ENCODE measurements around the gene LRRC51.
"Not testable (repeated sequence)": the region's sequence is repeated elsewhere in the genome, so short reads cannot be mapped to it uniquely, and the experiment has no call there.

LRRC51 gene

GRCh38 chr11:72111300-72112142 is 30.9 kb downstream of the LRRC51 start:
- DNase-seq, result no peak

- DNase-seq, result peak; percentile 95
Measured at GRCh38 chr11:72112143-72112977, 31.7 kb downstream of the LRRC51 start, which contains the start of gene ANAPC15. Gene ANAPC15, minus strand, starts transcription at chr11:72112695. Its CDS starts 1,419 bp downstream, at chr11:72111276.

GRCh38 chr11:72112978-72113808 is 32.5 kb downstream of the LRRC51 start:
- no peak for DNase-seq

GRCh38 chr11:72114570-72114969 is 33.9 kb downstream of the LRRC51 start:
- DNase-seq, result no peak

DNA sequence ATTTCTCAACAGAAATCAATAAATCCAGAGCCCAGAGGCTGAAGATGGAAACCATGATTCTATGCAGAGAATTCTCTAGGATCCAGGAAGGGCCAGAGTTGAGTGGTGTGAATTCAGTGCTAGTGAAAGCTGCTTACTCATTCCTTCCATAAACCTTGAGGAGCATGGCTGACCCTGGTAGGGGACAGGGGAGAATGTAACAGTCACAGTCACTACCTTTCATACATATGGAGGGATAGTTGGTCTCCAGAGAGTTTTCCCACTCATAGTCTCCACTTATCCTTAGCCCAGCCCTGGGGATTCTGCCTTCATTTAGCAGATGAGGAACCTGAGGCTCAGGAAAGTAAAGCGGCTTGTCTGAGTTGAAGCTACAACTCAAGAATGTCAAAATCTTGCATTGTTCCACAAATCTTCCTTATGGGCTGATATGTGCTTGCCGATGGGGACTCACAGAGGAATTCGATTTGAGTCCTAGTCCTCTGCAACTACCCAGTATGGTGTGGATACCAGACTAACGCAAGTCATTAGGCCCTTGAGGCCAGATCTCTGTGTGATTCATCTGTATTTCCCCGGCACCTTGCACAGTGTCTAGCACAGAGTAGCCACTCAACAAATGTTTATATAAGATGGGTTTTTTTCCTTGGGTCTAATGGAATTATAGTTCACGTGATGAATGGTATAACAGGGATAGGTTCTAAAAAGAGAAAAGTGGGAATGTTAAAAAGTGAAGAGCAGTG is 35.5 kb downstream of the LRRC51 start:
- DNase-seq, result no peak

- DNase-seq, result no peak
Measured at GRCh38 chr11:72119198-72119597, 38.5 kb downstream of the LRRC51 start.

DNA sequence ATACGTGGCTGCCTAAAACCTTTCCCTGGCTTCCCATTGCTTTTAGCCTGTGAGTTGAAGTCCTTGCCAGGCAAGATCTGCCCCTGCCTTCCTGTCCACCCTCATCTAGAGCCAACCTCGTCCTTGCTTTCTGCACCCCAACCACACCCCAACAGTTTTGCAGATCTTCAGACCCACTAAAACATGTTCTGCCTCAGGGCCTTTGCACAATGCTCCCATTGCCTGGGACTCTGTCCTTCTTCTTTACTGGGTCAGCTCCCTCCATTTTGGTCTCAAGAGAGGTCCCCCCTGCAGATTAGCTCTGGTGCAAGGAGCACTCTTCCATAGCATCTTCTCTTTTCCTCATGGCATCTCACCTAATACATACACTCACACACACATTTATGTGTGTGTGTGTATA is 40.3 kb downstream of the LRRC51 start:
- no peak for DNase-seq

DNA sequence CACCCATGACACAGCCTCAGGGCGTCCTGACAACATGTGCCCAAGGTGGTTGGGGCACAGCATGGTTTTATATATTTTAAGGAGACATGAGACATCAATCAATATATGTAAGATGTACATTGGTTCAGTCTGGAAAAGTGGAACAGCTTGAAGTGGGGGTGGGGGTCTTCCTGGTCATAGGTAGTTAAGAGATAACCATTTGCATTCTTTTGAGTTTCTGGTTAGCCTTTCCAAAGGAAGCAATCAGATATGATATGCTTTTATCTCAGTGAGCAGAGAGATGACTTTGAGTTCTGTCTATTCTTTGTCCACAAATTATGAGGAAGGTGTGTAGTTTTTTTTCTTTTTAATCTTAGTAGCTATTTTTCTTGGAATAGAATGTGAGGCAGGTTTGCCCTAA is 42.0 kb downstream of the LRRC51 start:
- DNase-seq, result no peak

- no peak for DNase-seq
Measured at GRCh38 chr11:72123117-72123653, 42.5 kb downstream of the LRRC51 start.

- DNase-seq, result no peak
Measured at GRCh38 chr11:72124046-72124445, 43.4 kb downstream of the LRRC51 start.

GRCh38 chr11:72125956-72126355 is 45.3 kb downstream of the LRRC51 start:
- no peak for DNase-seq

- DNase-seq, result no peak
Measured at GRCh38 chr11:72127923-72128322, 47.3 kb downstream of the LRRC51 start.

- DNase-seq, result no peak
Measured at GRCh38 chr11:72129381-72129780, 48.7 kb downstream of the LRRC51 start.

GRCh38 chr11:72132646-72133045 is 52.0 kb downstream of the LRRC51 start:
- DNase-seq, result no peak

DNA sequence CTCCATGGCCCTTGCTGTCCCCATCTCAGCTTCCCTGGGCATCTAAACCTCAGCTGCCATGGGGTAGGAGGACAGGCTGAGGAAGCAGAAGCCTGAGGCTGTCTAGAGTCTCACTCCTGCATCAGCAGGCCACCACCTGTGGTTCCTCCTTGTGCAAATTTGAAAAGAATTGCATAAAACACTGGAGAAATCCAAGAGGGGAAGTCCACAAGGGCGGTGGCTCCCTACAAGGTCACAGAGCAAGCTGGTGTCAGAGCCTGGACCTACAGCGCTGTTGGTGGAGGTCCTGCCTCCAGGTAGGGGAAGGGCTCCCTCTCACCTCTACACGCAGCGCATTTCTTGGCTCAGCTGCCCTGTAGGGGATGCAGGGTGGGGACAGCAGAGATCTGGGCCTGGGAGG is 54.8 kb downstream of the LRRC51 start, which contains the start of gene FOLR3:
Gene FOLR3 (plus strand): TSS at position 253 of the 400 bp plus-strand sequence. CDS start 228 bp downstream, outside the sequence.
- DNase-seq, result not testable (repeated sequence)

DNA sequence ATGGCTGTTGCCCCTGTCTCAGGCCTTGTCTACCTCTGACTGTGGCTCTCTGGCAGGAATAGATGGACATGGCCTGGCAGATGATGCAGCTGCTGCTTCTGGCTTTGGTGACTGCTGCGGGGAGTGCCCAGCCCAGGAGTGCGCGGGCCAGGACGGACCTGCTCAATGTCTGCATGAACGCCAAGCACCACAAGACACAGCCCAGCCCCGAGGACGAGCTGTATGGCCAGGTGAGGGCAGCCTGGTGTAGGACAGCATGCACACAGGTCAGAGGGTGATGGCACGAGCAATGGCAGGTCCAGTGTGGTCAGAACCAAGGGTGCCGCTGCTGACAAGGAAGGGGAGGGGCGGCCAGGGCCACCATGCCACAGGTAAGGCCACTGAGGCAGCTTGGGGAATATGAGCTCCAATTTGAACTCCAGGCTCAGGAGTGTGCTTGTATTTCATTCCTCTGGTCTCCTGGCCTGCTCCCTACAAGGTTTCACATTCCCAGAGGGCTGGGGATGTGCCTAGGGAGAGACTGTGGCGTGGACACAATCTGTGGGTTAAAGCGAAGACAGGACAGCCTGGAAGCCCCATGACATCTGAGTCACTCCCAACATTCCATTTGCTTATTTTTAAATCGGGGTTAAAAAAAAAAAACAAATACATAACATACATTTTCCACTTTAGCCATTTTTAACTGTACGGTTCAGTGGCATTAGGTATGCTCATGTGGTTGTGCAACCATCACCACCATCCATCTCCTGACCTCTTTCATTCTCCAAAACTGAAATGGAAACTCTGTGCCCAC is 55.4 kb downstream of the LRRC51 start:
- no peak for DNase-seq

DNA sequence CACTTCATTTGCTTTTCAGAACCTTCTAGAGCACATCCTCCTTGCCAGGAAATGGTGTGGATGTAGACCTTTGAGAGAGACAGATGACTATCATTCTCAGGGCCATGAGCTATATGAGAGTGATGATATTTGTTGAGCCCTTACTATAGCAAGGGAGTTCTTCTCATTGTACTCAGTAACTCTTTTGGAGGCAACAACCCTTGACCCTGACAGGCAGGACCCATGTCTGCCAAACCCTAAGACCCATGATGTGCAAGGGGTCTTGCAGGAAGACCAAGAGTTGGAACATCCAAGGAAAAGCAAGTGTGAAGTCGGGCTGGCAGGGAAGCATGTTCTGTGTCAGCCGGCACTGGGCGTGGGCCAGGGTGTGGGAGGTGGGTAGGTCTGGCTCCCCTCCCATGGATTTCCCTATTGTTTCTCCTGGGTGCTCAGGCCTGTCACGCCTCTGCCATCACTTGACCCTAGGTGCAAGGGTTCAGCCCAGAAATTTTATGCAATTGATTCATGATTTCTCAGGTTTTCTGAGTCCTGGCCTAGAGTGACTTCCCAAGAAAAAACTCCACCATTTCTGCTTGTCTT is 56.1 kb downstream of the LRRC51 start:
- no peak for DNase-seq

- DNase-seq, result no peak
Measured at GRCh38 chr11:72138821-72139390, 58.3 kb downstream of the LRRC51 start.

DNA sequence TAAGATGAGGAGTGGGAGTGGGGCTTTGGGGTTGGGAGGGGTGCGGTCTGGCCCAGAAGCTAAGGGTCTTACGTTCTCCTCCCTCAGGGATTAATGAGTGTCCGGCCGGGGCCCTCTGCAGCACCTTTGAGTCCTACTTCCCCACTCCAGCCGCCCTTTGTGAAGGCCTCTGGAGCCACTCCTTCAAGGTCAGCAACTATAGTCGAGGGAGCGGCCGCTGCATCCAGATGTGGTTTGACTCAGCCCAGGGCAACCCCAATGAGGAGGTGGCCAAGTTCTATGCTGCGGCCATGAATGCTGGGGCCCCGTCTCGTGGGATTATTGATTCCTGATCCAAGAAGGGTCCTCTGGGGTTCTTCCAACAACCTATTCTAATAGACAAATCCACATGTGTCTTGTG is 58.9 kb downstream of the LRRC51 start:
- DNase-seq, result no peak

DNA sequence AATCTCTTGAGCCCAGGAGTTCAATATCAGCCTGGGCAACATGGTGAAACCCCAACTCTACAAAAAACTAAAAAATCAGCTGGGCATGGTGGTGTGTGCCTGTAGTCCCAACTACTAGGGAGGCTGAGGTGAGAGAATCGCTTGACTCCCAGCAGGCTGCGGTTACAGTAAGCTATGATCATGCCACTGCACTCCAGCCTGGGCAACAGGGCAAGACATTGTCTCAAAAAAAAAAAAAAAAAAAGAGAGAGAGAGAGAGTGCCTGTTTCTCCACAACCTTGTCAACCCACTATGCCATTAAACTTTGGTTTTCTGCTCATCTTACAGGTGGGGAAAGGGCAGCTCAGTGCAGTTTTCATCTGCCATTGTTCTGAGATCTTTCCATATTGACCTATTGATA is 60.0 kb downstream of the LRRC51 start:
- no peak for DNase-seq
